NCI-H1436 treated with DMSO at 0.1 percent for 48 hours (cell line): ENCODE data around the gene TPK1.
A peak's percentile ranks its signal among the peaks of the same experiment; 100 is the strongest.
"Not testable (repeated sequence)": the region's sequence is repeated elsewhere in the genome, so short reads cannot be mapped to it uniquely, and the experiment has no call there.

Source experiments
- DNase-seq: peaks from one replicate; lab custom pipeline; 2025; lab: John Stamatoyannopoulos, UW

The TPK1 gene

GRCh38 chr7:144777005-144777839 is 58.6 kb downstream of the TPK1 start:
- no peak for DNase-seq

- no peak for DNase-seq
Observed at GRCh38 chr7:144776447-144776846, 59.4 kb downstream of the TPK1 start.

GRCh38 chr7:144775749-144776148 is 60.1 kb downstream of the TPK1 start:
- no peak for DNase-seq

GRCh38 chr7:144771927-144772326 is 63.9 kb downstream of the TPK1 start:
- no peak for DNase-seq

GRCh38 chr7:144771174-144771573 is 64.7 kb downstream of the TPK1 start:
- DNase-seq: no peak

- no peak for DNase-seq
Observed at GRCh38 chr7:144769352-144769751, 66.5 kb downstream of the TPK1 start.

- no peak for DNase-seq
Observed at GRCh38 chr7:144768633-144769032, 67.2 kb downstream of the TPK1 start.

- no peak for DNase-seq
Observed at GRCh38 chr7:144763291-144763690, 72.6 kb downstream of the TPK1 start.

- no peak for DNase-seq
Observed at GRCh38 chr7:144762853-144763252, 73.0 kb downstream of the TPK1 start.

GRCh38 chr7:144761493-144761892 is 74.4 kb downstream of the TPK1 start:
- DNase-seq: no peak

- no peak for DNase-seq
Observed at GRCh38 chr7:144759653-144760052, 76.2 kb downstream of the TPK1 start.

GRCh38 chr7:144747936-144748335 is 87.9 kb downstream of the TPK1 start:
- DNase-seq: no peak

GRCh38 chr7:144738708-144739314 is 97.0 kb downstream of the TPK1 start:
- DNase-seq: no peak

- DNase-seq: no peak
Observed at GRCh38 chr7:144738146-144738545, 97.7 kb downstream of the TPK1 start.

- no peak for DNase-seq
Observed at GRCh38 chr7:144736880-144737493, 98.9 kb downstream of the TPK1 start.

GRCh38 chr7:144735505-144736276 is 100.2 kb downstream of the TPK1 start:
- DNase-seq: no peak

GRCh38 chr7:144731661-144732351 is 104.0 kb downstream of the TPK1 start:
- no peak for DNase-seq

- DNase-seq: no peak
Observed at GRCh38 chr7:144730224-144730623, 105.6 kb downstream of the TPK1 start.

GRCh38 chr7:144729226-144729625 is 106.6 kb downstream of the TPK1 start:
- DNase-seq: no peak

GRCh38 chr7:144728551-144728950 is 107.3 kb downstream of the TPK1 start:
- DNase-seq: no peak

GRCh38 chr7:144726840-144727239 is 109.0 kb downstream of the TPK1 start:
- not testable (repeated sequence) for DNase-seq

GRCh38 chr7:144725070-144725469 is 110.8 kb downstream of the TPK1 start:
- DNase-seq: peak; percentile 15
